ENCODE results near the gene GLO1.

GRCh38 chr6:38678178-38678760, 24.7 kb downstream of the GLO1 start:
- TF ChIP-seq POLR2AphosphoS5 (IDR thresholded peaks at IDR 0.05): no peak
- TF ChIP-seq CTCF (IDR thresholded peaks at IDR 0.05): no peak
- TF ChIP-seq EP300 (IDR thresholded peaks at IDR 0.05): no peak

Measured in stomach (tissue), 4 donors.